Choroid plexus epithelial cell (primary cell): ENCODE data around the gene CDK14.

Experiments used
- DNase-seq: peaks from one replicate; pipeline ENCODE4 v3.0.0-alpha.2; 2010; ENCODE audit warnings: low read depth
- H3K4me3 ChIP-seq: 2 replicates; pipeline ENCODE4 v1.5.1; 2011; ENCODE audit warnings: low read depth, mild to moderate bottlenecking, control low read depth, low read length, moderate library complexity
- CTCF ChIP-seq: conservative IDR thresholded peaks from 2 replicates; pipeline ENCODE4 v1.5.1; 2011; ENCODE audit warnings: low read depth, mild to moderate bottlenecking, control low read depth, inconsistent platforms, low read length, moderate library complexity

CDK14 gene

GRCh38 chr7:90957883-90958282 lies 361.8 kb downstream of the CDK14 start:
- DNase-seq, result no peak
- TF ChIP-seq CTCF, result no peak
- H3K4me3 ChIP-seq, result no peak overlapping the region

- TF ChIP-seq CTCF, result no peak
- DNase-seq, result peak; percentile 94
- H3K4me3 ChIP-seq, result no peak overlapping the region
Observed at GRCh38 chr7:90958647-90959046, 362.5 kb downstream of the CDK14 start.

GRCh38 chr7:90961037-90961725 lies 365.1 kb downstream of the CDK14 start:
- DNase-seq, result no peak
- no peak for TF ChIP-seq CTCF
- H3K4me3 ChIP-seq, result no peak overlapping the region

GRCh38 chr7:90965211-90965610 lies 369.1 kb downstream of the CDK14 start:
- no peak overlapping the region for H3K4me3 ChIP-seq
- no peak for TF ChIP-seq CTCF
- no peak for DNase-seq

- DNase-seq, result no peak
- no peak overlapping the region for H3K4me3 ChIP-seq
- TF ChIP-seq CTCF, result no peak
Observed at GRCh38 chr7:90966346-90966745, 370.2 kb downstream of the CDK14 start.

GRCh38 chr7:90968871-90969270 lies 372.8 kb downstream of the CDK14 start:
- TF ChIP-seq CTCF, result no peak
- no peak overlapping the region for H3K4me3 ChIP-seq
- peak; percentile 39 for DNase-seq

GRCh38 chr7:90972906-90973550 lies 376.9 kb downstream of the CDK14 start:
- TF ChIP-seq CTCF, result no peak
- H3K4me3 ChIP-seq, result no peak overlapping the region
- no peak for DNase-seq
